Lower lobe of right lung (tissue), 2 donors: ENCODE data around the gene PGA4. TPM values are rescaled to one million over a fixed set of nuclear protein-coding genes. Genes with fewer than 3 reads are reported as not detected.
A peak's percentile ranks its signal among the peaks of the same experiment; 100 is the strongest.

Experiments
- ATAC-seq, 2 donors: fragments of 200-7000 bp; cut with Tn5 transposase; one replicate each; pipeline ENCODE4 v1.9.1; 2020 to 2022; ENCODE audit warnings: mild to moderate bottlenecking in 2 of 2, moderate library complexity in 2 of 2
- DNase-seq: peaks from one replicate; pipeline ENCODE4 v3.0.0-alpha.2; 2020
- H3K27ac ChIP-seq: fragments of 200-600 bp; one replicate; pipeline ENCODE4 v1.8.0; 2022
- H3K27me3 ChIP-seq: fragments of 200-600 bp; one replicate; pipeline ENCODE4 v1.8.0; 2022; ENCODE audit warnings: low read depth
- H3K36me3 ChIP-seq: fragments of 200-600 bp; one replicate; pipeline ENCODE4 v1.8.0; 2022; ENCODE audit warnings: mild to moderate bottlenecking
- H3K4me1 ChIP-seq: fragments of 200-600 bp; one replicate; pipeline ENCODE4 v1.8.0; 2022
- H3K4me3 ChIP-seq: fragments of 200-600 bp; one replicate; pipeline ENCODE4 v1.8.0; 2022; ENCODE audit warnings: mild to moderate bottlenecking
- H3K9me3 ChIP-seq: fragments of 200-600 bp; one replicate; pipeline ENCODE4 v1.8.0; 2022
- CTCF ChIP-seq: fragments of 200-600 bp; IDR thresholded peaks from one replicate; pipeline ENCODE4 v1.8.0; 2022; ENCODE audit warnings: antibody characterized with exemption, mild to moderate bottlenecking
- intact Hi-C: fragments of 100-400 bp; cut with DNase I; formaldehyde crosslinking; loops from one replicate; pipeline ENCODE4 v1.11.0; 2022
- total RNA-seq: library from RNA; stranded (reverse); fragmentation: NEBNext Ultra II Directional; extraction: Animal tissue kit (Norgen Biotek cat#: 25700); gene quantifications from one replicate; pipeline ENCODE4 v1.2.1, GENCODE V29; 2021
- donor health status: DM: no; HTN: yes; CAD: no; lungs with severe emphysema.

The PGA4 gene
- total RNA-seq, 1 donor from 2014 or later, result 0.83 TPM

DNA sequence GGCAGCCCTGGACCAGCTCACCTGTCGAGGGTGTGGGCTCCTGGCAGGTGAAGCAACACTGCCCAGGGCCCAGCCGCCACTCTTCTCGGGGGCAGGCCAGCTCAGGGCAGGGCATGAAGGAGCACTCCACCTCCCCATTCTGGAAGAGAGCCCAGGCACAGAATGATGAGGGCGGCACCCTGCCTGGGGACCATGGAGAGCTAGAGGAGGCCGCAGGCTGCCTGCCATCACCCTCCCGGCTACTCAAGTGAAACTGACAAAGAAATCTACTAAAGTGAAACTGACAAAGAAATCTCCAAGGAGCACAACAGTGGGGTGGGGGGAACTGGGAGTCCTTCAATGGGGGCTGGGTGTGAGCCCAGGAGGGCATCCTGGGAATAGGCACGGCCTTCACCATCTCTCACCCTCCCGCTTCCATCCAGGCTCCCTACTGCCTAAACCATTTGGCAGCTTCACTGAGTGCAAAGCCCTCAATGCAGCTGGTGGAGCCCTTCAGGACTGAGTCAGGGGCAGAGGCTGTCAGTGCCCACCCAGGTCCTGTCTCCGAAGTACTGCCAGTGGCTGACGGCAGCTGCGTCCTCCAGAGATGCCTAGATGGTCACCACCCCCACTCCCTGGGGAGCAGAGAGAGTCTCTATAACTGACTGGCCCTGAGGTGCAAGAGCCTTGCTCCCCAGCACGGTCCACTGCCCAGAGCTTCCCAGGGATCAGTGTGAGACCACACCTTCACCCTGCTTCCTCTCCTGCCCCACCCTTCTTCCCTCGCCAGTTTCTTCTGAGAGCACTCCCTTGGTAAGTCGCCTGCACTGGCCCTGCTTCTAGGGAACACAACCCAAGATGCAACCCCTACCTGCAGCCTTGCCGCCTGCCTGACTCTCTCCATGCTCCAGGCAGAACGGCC, 51.3 kb downstream of the PGA4 start:
- Histone ChIP-seq H3K27ac (no peak overlapping the region), H3K9me3 (no peaks in the 10 kb centered on the region), H3K27me3 (no peaks in the 10 kb centered on the region), H3K36me3 (no peaks in the 10 kb centered on the region), H3K4me1 (no peaks in the 10 kb centered on the region), H3K4me3 (no peak overlapping the region)
- TF ChIP-seq CTCF, result no peak
- intact Hi-C loops, result no loop called here
- peak; percentile 93 to 96 for ATAC-seq
- DNase-seq, result peak; percentile 87

DNA sequence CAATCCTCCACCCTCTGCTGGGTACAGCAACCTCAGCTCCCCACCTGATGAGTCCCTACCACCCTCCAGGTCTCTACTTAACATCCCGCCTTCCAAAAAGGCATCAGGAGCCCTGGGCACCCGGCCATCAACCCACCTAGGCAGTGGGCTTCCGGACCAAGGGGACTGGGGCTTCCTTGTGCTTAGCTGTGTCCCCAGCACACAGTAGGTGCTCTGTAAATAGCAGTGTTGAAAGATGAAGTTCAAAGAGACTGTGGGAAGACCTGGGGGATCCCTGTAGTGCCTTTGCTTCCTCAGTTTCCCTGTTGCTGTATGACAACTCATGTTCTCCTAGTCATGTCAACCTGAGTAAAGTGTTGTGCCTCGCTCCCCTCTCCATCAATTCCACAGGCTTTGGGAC, 51.9 kb downstream of the PGA4 start:
- TF ChIP-seq CTCF, result no peak
- no peak for ATAC-seq
- intact Hi-C loops, result no loop called here

GRCh38 chr11:61275191-61275590, 53.0 kb downstream of the PGA4 start:
- Histone ChIP-seq H3K4me3 (no peak overlapping the region), H3K27me3 (no peaks in the 10 kb centered on the region), H3K9me3 (no peaks in the 10 kb centered on the region), H3K36me3 (no peaks in the 10 kb centered on the region), H3K4me1 (no peaks in the 10 kb centered on the region), H3K27ac (no peak overlapping the region)
- DNase-seq, result no peak
- no peak for ATAC-seq
- no peak for TF ChIP-seq CTCF
- intact Hi-C loops, result no loop called here

More for the DNA sequence above, 51.9 kb downstream of the PGA4 start:
- Histone ChIP-seq H3K4me3 (no peak overlapping the region), H3K36me3 (no peaks in the 10 kb centered on the region), H3K4me1 (no peaks in the 10 kb centered on the region), H3K27me3 (no peaks in the 10 kb centered on the region), H3K27ac (no peak overlapping the region), H3K9me3 (no peaks in the 10 kb centered on the region)
- no peak for DNase-seq

- H3K4me3 ChIP-seq, result no peak overlapping the region
- H3K36me3 ChIP-seq, result no peaks in the 10 kb centered on the region
- ATAC-seq (no peak), DNase-seq (no peak)
- intact Hi-C loops, result no loop called here
- no peak overlapping the region for H3K27ac ChIP-seq
- no peak for TF ChIP-seq CTCF
- no peaks in the 10 kb centered on the region for H3K4me1 ChIP-seq
- no peaks in the 10 kb centered on the region for H3K9me3 ChIP-seq
- peaks cover 5% of the 10 kb centered on the region for H3K27me3 ChIP-seq
Observed at GRCh38 chr11:61277186-61278000, 55.2 kb downstream of the PGA4 start.

- no peaks in the 10 kb centered on the region for H3K36me3 ChIP-seq
- DNase-seq (no peak), ATAC-seq (no peak)
- H3K27me3 ChIP-seq, result peaks cover 5% of the 10 kb centered on the region
- intact Hi-C loops, result no loop called here
- H3K27ac ChIP-seq, result no peak overlapping the region
- TF ChIP-seq CTCF, result no peak
- H3K4me3 ChIP-seq, result no peak overlapping the region
- H3K9me3 ChIP-seq, result no peaks in the 10 kb centered on the region
- no peaks in the 10 kb centered on the region for H3K4me1 ChIP-seq
Observed at GRCh38 chr11:61278001-61278470, 55.9 kb downstream of the PGA4 start.
